Measurements from ENCODE around the gene ANTXR1. TPM values are rescaled to one million over a fixed set of nuclear protein-coding genes. Genes with fewer than 3 reads are reported as not detected.

The ANTXR1 gene
- total and polyA plus RNA-seq, 9 of the 15 experiments (the other 6 are each of a cell fraction or from before 2014, with no cell fraction given), result 0.07 to 1.00 (median 0.54) TPM

DNA sequence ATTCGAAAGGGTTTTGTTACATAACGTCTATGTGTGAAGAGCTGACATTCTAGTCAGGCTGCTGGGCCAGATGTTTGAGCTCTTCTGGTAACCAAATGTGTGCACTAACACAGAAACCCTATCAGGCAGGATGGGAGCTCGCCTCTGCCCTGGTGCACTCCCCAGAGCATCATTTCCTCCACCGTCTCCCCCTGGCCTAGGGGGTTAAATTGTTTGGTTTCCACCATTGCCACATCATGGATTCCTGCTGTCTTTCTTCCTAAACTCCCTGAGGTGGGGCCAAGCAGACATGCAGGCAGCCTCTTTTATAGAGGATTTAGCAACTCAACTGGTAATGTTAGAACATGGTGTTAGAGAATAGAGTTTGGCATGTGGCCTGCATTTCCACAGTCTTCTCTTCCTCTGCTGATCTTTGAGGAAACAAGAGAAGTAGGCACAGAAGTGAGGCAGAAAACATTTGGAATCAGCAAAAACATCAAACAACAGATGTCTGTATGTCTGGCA is 87.3 kb downstream of the ANTXR1 start:
- BruUV-seq (replicated peaks), result no TSS peak
- DNase-seq (ENCODE audit: extremely low read depth in 1 of 4, low spot score in 3 of 4) (no peak), ATAC-seq (no peak), FAIRE-seq (no peak)
- no peak overlapping the region for H3K4me3 ChIP-seq
- in situ Hi-C loops (cut with MboI) (no loop called here), intact Hi-C loops (cut with micrococcal nuclease) (no loop called here)
- H3K27ac ChIP-seq (ENCODE audit: extremely low read depth, low read depth, low read length), result no peak overlapping the region
- H3K9me1 ChIP-seq (ENCODE audit: control insufficient read depth, insufficient read depth, low read length), result no peaks in the 10 kb centered on the region
- CTCF ChIA-PET (ENCODE audit: low intra/inter-chr PET ratio), result no interaction called here
- no peaks in the 10 kb centered on the region for H3K79me2 ChIP-seq (ENCODE audit: control insufficient read depth, insufficient read depth, low read length)
- TF ChIP-seq ZNF384 (IDR thresholded peaks at IDR 0.05; ENCODE audit: low read depth, low read length) (no peak), HDGF (IDR thresholded peaks at IDR 0.05) (no peak)
- H3K4me1 ChIP-seq (replicated peaks in 1 of 2; ENCODE audit: control insufficient read depth in 2 of 2, insufficient read depth in 2 of 2, low read length in 2 of 2), result peaks cover 0 to 7% of the 10 kb centered on the region in 2 experiments; a peak in 1 of 5 replicates
- no peaks in the 10 kb centered on the region for H3K9me3 ChIP-seq (replicated peaks; ENCODE audit: control insufficient read depth, insufficient read depth, low read depth, low read length)
- H3K4me2 ChIP-seq (ENCODE audit: insufficient read depth, low read length), result no peak overlapping the region
- WGBS (ENCODE audit: insufficient coverage, low coverage, missing lambda C conversion rate), result 0% methylated on average over 4 of the region's 4 CpGs
- no peak overlapping the region for H2AFZ ChIP-seq (ENCODE audit: low read depth, low read length)
- POLR2A ChIA-PET, result no interaction called here
- H3K36me3 ChIP-seq (ENCODE audit: control insufficient read depth, insufficient read depth, low read length), result no peaks in the 10 kb centered on the region
- H3K27me3 ChIP-seq (ENCODE audit: control insufficient read depth in 2 of 2, insufficient read depth in 2 of 2, low read length in 2 of 2), result peaks cover 0 to 7% of the 10 kb centered on the region in 2 experiments; a peak in 3 of 5 replicates
- no peaks in the 10 kb centered on the region for H4K20me1 ChIP-seq (replicated peaks; ENCODE audit: control insufficient read depth, insufficient read depth, low read length)
- H3K9ac ChIP-seq (ENCODE audit: insufficient read depth in 1 of 2, low read depth in 2 of 2, low read length in 2 of 2), result no peak overlapping the region

GRCh38 chr2:69102041-69102593 is 89.1 kb downstream of the ANTXR1 start:
- BruUV-seq (replicated peaks), result no TSS peak
- peaks cover 0 to 12% of the 10 kb centered on the region in 2 experiments; a peak in 2 of 5 replicates for H3K27me3 ChIP-seq (ENCODE audit: control insufficient read depth in 2 of 2, insufficient read depth in 2 of 2, low read length in 2 of 2)
- no peak overlapping the region for H3K9ac ChIP-seq (ENCODE audit: insufficient read depth in 1 of 2, low read depth in 2 of 2, low read length in 2 of 2)
- no peaks in the 10 kb centered on the region for H4K20me1 ChIP-seq (replicated peaks; ENCODE audit: control insufficient read depth, insufficient read depth, low read length)
- DNase-seq (ENCODE audit: extremely low read depth in 1 of 4, low spot score in 3 of 4), result no peak
- FAIRE-seq, result no peak
- intact Hi-C loops (cut with micrococcal nuclease) (no loop called here), in situ Hi-C loops (cut with MboI) (no loop called here)
- no peak for ATAC-seq
- no peaks in the 10 kb centered on the region for H3K36me3 ChIP-seq (ENCODE audit: control insufficient read depth, insufficient read depth, low read length)
- no peaks in the 10 kb centered on the region for H3K9me3 ChIP-seq (replicated peaks; ENCODE audit: control insufficient read depth, insufficient read depth, low read depth, low read length)
- ChIA-PET CTCF (ENCODE audit: low intra/inter-chr PET ratio) (no interaction called here), POLR2A (interaction anchor here (1.2 kb wide), 1 partner anchor 25 kb away, joined by 4 read pairs; no protein-coding TSS in a partner anchor)
- H3K4me1 ChIP-seq (replicated peaks in 1 of 2; ENCODE audit: control insufficient read depth in 2 of 2, insufficient read depth in 2 of 2, low read length in 2 of 2), result peaks cover 0 to 7% of the 10 kb centered on the region in 2 experiments; a peak in 1 of 5 replicates
- TF ChIP-seq ADNP (tag; IDR thresholded peaks at IDR 0.05) (no peak), SPI1 (IDR thresholded peaks at IDR 0.05; ENCODE audit: borderline replicate concordance, low read depth, low read length) (peak; percentile 67; the same call in 1 of the 2 replicates)
- TF ChIP-seq, protein P1, sequence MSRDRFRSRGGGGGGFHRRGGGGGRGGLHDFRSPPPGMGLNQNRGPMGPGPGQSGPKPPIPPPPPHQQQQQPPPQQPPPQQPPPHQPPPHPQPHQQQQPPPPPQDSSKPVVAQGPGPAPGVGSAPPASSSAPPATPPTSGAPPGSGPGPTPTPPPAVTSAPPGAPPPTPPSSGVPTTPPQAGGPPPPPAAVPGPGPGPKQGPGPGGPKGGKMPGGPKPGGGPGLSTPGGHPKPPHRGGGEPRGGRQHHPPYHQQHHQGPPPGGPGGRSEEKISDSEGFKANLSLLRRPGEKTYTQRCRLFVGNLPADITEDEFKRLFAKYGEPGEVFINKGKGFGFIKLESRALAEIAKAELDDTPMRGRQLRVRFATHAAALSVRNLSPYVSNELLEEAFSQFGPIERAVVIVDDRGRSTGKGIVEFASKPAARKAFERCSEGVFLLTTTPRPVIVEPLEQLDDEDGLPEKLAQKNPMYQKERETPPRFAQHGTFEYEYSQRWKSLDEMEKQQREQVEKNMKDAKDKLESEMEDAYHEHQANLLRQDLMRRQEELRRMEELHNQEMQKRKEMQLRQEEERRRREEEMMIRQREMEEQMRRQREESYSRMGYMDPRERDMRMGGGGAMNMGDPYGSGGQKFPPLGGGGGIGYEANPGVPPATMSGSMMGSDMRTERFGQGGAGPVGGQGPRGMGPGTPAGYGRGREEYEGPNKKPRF (IDR thresholded peaks at IDR 0.05; ENCODE audit: low read depth, low read length), result no peak
- H3K4me3 ChIP-seq, result no peak overlapping the region
- H3K79me2 ChIP-seq (ENCODE audit: control insufficient read depth, insufficient read depth, low read length), result no peaks in the 10 kb centered on the region
- H3K4me2 ChIP-seq (ENCODE audit: insufficient read depth, low read length), result no peak overlapping the region
- 7% methylated on average over 3 of the region's 3 CpGs for WGBS (ENCODE audit: insufficient coverage, low coverage, missing lambda C conversion rate)
- H3K27ac ChIP-seq (ENCODE audit: extremely low read depth, low read depth, low read length), result no peak overlapping the region
- H3K9me1 ChIP-seq (ENCODE audit: control insufficient read depth, insufficient read depth, low read length), result no peaks in the 10 kb centered on the region
- no peak overlapping the region for H2AFZ ChIP-seq (ENCODE audit: low read depth, low read length)
